Activated naive CD8-positive, alpha-beta T cell treated with anti-CD3 and anti-CD28 coated beads, Interleukin-2, amount 10 ng/mL, durations not matched to agents 7 days and 5 days (primary cell): ENCODE results near the gene NR1H4. TPM values are rescaled to one million over a fixed set of nuclear protein-coding genes. Genes with fewer than 3 reads are reported as not detected.
"Not testable (repeated sequence)": the region's sequence is repeated elsewhere in the genome, so short reads cannot be mapped to it uniquely, and the experiment has no call there.

ENCODE experiments used
- ATAC-seq: fragments of 150-1000 bp; cut with Tn5 transposase; one replicate; pipeline ENCODE4 v1.10.0; 2021; ENCODE audit warnings: low read depth, moderate library complexity
- POLR2A ChIA-PET: fragments of 350-600 bp; sonication (Branson Sonifier 250); formaldehyde crosslinking; loops from one replicate; lab custom pipeline; 2021; ENCODE audit warnings: antibody characterized with exemption; lab: Charles Lee
- DNase-seq: peaks from one replicate; pipeline ENCODE4 v3.0.0; 2021
- H3K27ac Mint-ChIP-seq: one replicate; pipeline ENCODE4 v1.8.0; 2022; ENCODE audit warnings: mild to moderate bottlenecking, mixed read lengths
- H3K27me3 Mint-ChIP-seq: one replicate; pipeline ENCODE4 v1.8.0; 2022; ENCODE audit warnings: mild to moderate bottlenecking, moderate library complexity, mixed read lengths
- H3K36me3 Mint-ChIP-seq: one replicate; pipeline ENCODE4 v1.8.0; 2021; ENCODE audit warnings: mild to moderate bottlenecking, mixed read lengths
- H3K4me1 Mint-ChIP-seq: one replicate; pipeline ENCODE4 v1.8.0; 2021; ENCODE audit warnings: mixed read lengths
- H3K4me3 Mint-ChIP-seq: one replicate; pipeline ENCODE4 v1.8.0; 2022; ENCODE audit warnings: mild to moderate bottlenecking, moderate library complexity, mixed read lengths
- H3K9me3 Mint-ChIP-seq: one replicate; pipeline ENCODE4 v1.8.0; 2021; ENCODE audit warnings: mixed read lengths
- total RNA-seq, 2 experiments: library from RNA; stranded (reverse); gene quantifications; one replicate each; pipeline ENCODE4 v1.2.3, GENCODE V29; 2021

Gene NR1H4
- total RNA-seq, 2 experiments from 2014 or later = not detected

DNA sequence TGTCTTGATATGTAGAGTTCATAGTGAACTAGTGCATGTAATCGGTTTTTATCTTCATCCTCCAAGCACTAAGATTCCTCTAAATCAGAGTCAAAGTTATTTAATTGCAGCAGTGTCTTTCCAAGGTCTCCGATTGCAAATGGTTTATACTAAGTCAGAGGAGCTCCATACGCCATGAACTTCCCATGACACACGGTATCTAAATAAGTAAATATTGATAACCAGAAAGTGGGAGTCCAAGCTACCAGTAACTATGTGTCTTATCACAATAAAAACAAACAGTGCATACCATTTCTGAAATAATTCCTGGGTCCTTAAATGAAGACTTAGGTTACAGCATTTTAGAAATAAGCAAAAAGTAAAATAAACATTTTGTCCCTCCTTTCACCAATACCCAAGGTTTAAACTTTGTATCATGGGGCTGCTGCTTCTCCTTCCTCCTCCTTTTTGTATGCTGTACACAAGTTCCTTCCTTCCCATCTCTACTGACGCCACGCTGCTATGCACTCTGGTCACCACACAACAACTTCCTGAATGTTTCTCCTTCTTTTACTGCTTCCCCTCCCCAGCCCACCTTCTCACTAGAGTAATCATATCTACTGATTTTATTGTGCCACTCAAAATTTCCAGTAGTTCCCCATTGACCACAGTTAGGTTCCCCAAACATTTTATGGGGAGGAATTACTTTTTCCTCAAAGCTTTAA lies 10.7 kb downstream of the NR1H4 start:
- Mint-ChIP-seq H3K27ac (no peak overlapping the region), H3K4me1 (no peaks in the 10 kb centered on the region), H3K9me3 (no peaks in the 10 kb centered on the region), H3K36me3 (no peaks in the 10 kb centered on the region), H3K4me3 (no peak overlapping the region), H3K27me3 (no peaks in the 10 kb centered on the region)
- POLR2A ChIA-PET = no interaction called here
- no peak for DNase-seq
- no peak for ATAC-seq

DNA sequence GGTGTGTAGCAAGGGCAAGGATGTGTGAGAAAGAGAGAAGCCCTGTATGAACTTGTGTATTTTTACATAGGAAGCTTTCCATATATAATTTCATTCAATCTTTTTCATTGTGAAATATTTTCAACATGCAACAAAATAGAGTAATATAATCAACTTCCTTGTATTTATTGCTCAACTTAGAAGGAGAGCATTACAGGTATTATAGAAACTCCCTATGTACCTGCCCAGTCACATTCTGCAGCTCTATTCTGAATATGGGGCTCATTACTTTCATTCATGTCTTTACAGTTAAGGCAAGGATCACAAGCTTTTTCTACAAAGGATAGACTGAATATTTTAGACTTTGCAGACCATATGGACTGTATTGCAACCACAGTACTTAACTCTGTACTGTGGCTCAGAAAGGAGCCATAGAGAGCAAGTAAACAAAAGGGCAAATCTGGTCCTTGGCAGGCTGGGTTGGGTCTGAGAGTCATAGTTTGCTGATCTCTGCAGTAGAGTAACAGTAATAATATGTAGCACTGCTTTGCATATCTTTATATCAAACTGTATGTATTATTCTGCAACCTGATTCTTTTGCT lies 11.3 kb downstream of the NR1H4 start:
- no peak overlapping the region for H3K27ac Mint-ChIP-seq
- DNase-seq (no peak), ATAC-seq (no peak)
- no peaks in the 10 kb centered on the region for H3K9me3 Mint-ChIP-seq
- H3K4me1 Mint-ChIP-seq = no peaks in the 10 kb centered on the region
- POLR2A ChIA-PET = no interaction called here
- H3K27me3 Mint-ChIP-seq = no peaks in the 10 kb centered on the region
- no peaks in the 10 kb centered on the region for H3K36me3 Mint-ChIP-seq
- no peak overlapping the region for H3K4me3 Mint-ChIP-seq

DNA sequence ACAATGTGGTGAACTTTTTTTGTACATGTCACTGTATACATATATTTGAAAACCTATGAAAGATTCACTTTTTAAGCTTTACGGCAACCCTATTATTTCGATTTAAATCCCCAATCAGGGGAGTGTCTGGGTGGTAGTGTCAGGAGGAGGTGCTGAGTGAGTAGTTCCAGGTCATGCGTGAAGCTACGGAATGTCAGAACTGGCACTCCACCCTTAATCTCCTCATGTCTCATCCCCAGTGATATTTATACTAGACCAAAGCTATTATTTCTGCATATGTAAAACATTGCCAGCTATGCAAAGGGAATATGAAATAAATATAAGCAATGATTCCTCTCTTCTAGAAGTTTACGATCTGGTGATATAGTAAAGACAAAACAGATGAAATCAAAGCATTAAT lies 12.3 kb downstream of the NR1H4 start:
- Mint-ChIP-seq H3K4me3 (no peak overlapping the region), H3K4me1 (no peaks in the 10 kb centered on the region), H3K36me3 (no peaks in the 10 kb centered on the region), H3K27ac (no peak overlapping the region), H3K27me3 (no peaks in the 10 kb centered on the region), H3K9me3 (no peaks in the 10 kb centered on the region)
- POLR2A ChIA-PET = no interaction called here
- ATAC-seq (no peak), DNase-seq (no peak)

DNA sequence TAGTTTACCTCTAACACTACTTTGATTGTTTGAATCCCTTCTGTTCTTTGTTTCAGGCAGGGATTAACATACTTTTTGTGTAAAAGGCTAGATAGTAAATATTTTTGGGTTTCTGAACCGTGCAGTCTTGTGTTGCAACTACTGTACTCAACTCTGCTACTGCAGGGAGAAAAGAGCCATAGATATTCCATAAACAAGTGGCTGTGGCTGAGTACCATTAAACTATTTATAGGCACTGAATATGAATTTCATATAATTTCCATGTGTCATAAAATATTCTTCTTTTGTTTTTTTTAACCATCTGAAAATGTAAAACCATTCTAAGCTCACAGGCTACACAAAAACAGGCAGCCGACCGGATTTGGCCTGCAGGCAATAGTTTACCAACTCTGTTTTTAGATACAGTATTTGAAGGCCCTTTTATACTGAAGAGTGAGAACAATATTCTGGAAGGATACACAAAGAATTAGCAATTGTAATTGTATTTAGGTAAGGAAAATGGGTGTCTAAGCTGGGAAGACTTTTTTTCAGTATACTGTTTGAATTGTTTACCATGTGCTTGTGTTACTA lies 15.7 kb downstream of the NR1H4 start:
- Mint-ChIP-seq H3K27ac (no peak overlapping the region), H3K4me1 (no peaks in the 10 kb centered on the region), H3K36me3 (no peaks in the 10 kb centered on the region), H3K9me3 (no peaks in the 10 kb centered on the region), H3K4me3 (no peak overlapping the region), H3K27me3 (no peaks in the 10 kb centered on the region)
- DNase-seq (no peak), ATAC-seq (no peak)
- POLR2A ChIA-PET = no interaction called here

DNA sequence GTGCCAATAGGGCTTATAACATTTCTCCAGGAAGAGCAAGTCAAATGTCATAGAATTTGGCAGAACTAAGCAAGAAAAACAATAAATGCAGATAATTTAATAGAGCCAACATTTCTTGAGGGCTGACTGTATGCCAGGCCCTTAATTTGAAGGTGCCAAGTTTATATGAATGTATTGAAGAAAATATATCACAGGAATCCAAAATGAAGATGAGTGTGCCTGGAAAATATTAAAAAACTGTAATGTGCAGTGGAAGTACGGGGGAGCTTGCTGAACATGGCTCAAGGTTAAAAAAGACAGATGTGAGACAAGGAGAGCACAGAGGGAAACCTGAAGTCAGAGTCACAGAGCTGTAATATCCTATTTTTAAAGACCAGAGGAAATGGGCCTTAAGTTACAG lies 16.4 kb downstream of the NR1H4 start:
- POLR2A ChIA-PET = no interaction called here
- ATAC-seq (no peak), DNase-seq (no peak)
- H3K27ac Mint-ChIP-seq = no peak overlapping the region
- no peaks in the 10 kb centered on the region for H3K4me1 Mint-ChIP-seq
- H3K9me3 Mint-ChIP-seq = no peaks in the 10 kb centered on the region
- H3K4me3 Mint-ChIP-seq = no peak overlapping the region
- no peaks in the 10 kb centered on the region for H3K36me3 Mint-ChIP-seq
- no peaks in the 10 kb centered on the region for H3K27me3 Mint-ChIP-seq

DNA sequence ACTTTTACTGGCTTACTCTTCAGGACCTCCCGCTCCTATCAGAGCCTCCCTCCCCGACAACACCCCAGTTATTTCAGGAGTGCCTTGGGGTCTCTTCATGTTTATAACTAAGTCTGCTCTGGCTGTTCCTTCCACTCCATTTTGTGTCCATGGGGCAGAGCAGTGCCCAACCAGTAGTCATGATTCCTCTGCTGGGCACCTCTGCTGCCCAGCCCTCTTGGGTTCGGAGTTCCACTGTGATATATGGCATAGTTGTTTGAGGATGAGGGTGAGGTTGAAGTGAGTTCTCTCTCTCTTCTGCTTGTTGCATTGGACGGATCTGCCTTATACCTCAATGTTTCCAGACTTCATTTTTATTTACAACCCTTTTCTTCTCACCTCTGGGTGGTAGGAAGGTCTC lies 17.4 kb downstream of the NR1H4 start:
- no peaks in the 10 kb centered on the region for H3K36me3 Mint-ChIP-seq

DNA sequence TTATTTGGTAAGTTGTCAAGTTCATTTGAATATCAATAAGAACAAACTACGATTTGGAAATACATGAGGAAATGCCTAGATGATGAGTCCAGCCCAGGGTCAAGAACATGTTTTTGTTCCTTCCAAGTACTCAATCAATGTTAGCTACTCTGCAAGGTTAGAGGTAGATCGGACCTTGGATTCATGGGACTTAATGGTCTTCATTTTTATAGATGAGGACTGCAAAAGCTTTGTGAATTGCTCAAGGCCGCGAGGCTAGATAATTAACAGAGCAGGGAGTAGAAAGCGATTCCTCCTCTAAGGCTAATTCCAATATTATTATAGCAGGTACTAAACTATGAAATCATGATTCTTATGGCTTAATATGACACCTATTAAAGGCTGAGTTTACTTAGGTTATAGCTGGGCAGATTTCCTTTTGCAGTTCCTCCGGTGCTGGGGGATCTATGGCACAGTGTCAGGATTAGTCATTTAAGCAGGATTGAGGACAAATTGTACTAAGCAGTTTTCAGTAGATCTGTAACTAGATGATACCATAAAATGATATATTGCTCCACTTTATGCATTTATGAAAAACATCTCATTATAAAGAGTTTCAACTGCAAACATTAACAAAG lies 19.8 kb downstream of the NR1H4 start:
- no peak for DNase-seq
- no peak for ATAC-seq
- Mint-ChIP-seq H3K27ac (no peak overlapping the region), H3K4me3 (no peak overlapping the region), H3K27me3 (no peaks in the 10 kb centered on the region), H3K4me1 (no peaks in the 10 kb centered on the region), H3K9me3 (no peaks in the 10 kb centered on the region), H3K36me3 (no peaks in the 10 kb centered on the region)
- POLR2A ChIA-PET = no interaction called here

More for the DNA sequence above, 17.4 kb downstream of the NR1H4 start:
- POLR2A ChIA-PET = no interaction called here
- no peak overlapping the region for H3K4me3 Mint-ChIP-seq
- no peak overlapping the region for H3K27ac Mint-ChIP-seq
- DNase-seq (no peak), ATAC-seq (no peak)
- H3K27me3 Mint-ChIP-seq = no peaks in the 10 kb centered on the region
- H3K4me1 Mint-ChIP-seq = no peaks in the 10 kb centered on the region
- H3K9me3 Mint-ChIP-seq = no peaks in the 10 kb centered on the region

DNA sequence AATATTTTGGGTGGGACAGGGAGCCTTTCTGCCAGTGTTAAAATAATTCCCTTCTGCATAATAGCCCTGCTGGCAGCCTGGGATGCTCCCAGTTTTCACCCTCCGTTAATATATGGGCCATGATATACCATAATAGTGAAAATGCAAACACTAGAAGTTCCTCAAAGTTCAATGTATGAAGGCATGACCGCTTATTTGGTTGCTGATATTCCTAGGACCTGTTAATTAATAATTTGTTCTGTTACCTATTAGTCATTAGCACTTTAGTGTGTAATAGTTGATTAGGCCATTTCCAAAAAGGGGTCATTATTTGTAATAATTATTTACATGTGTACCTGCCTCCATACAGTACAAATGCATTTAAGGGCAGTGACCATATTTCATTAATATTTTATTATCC lies 20.4 kb downstream of the NR1H4 start:
- no peaks in the 10 kb centered on the region for H3K4me1 Mint-ChIP-seq
- H3K9me3 Mint-ChIP-seq = no peaks in the 10 kb centered on the region
- ATAC-seq (no peak), DNase-seq (no peak)
- H3K27me3 Mint-ChIP-seq = no peaks in the 10 kb centered on the region
- POLR2A ChIA-PET = no interaction called here
- no peak overlapping the region for H3K27ac Mint-ChIP-seq
- H3K36me3 Mint-ChIP-seq = no peaks in the 10 kb centered on the region
- H3K4me3 Mint-ChIP-seq = no peak overlapping the region

DNA sequence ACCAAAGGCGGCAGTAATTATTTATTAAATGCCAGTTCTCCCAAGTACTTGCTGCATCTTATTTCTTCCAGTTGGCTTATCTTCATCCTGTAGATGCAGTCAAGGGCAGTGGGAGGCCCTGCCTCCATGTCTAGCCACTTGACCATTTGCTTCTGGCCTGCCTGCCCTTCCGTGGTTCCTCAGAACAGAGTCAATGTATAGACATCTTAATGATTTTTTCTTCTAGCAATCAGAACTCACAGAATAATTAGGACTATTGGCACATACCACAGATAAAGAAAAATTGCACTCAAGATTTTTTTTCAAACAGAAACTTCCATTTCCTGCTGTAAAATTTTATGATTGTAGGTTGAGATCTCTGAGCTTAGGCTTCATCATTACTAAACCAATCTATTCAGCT lies 20.9 kb downstream of the NR1H4 start:
- Mint-ChIP-seq H3K4me1 (no peaks in the 10 kb centered on the region), H3K36me3 (no peaks in the 10 kb centered on the region), H3K9me3 (no peaks in the 10 kb centered on the region), H3K4me3 (no peak overlapping the region), H3K27ac (no peak overlapping the region), H3K27me3 (no peaks in the 10 kb centered on the region)
- POLR2A ChIA-PET = no interaction called here
- DNase-seq (no peak), ATAC-seq (no peak)

DNA sequence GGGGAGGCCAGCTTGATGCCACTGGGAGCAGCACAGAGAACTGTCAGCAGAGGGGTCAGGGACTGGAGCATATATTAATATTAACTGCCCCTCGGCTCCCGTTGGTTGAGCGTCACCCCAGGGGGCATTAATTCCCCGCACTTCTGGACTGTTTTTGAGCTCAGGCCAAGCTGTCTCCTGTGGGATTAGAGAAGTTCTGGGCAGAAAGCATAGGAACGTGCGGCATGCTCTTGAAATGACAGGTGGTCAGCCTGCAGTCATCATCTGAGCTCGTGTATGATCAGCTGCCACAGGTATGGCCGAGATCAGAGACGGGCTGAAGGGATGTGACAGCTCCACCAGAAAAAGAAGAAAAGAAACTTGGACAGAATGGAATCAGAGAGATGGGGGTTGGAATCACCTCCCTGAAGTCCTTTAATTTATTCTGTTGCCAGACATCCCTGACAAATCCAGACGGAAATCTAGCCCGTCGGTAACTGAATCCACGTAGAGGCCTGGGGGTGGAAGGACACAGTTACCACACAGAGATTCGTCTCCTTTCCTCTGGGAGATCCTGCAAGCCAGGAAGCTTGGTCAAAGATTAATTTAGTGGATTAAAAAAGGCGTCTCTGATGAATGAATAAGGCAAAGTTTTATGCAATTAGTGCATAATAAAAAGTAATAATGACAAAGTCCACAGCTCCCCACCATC lies 23.6 kb downstream of the NR1H4 start:
- POLR2A ChIA-PET = no interaction called here
- Mint-ChIP-seq H3K4me3 (no peak overlapping the region), H3K36me3 (no peaks in the 10 kb centered on the region), H3K4me1 (no peaks in the 10 kb centered on the region), H3K9me3 (no peaks in the 10 kb centered on the region), H3K27me3 (no peaks in the 10 kb centered on the region), H3K27ac (no peak overlapping the region)
- ATAC-seq = no peak
- DNase-seq = no peak

DNA sequence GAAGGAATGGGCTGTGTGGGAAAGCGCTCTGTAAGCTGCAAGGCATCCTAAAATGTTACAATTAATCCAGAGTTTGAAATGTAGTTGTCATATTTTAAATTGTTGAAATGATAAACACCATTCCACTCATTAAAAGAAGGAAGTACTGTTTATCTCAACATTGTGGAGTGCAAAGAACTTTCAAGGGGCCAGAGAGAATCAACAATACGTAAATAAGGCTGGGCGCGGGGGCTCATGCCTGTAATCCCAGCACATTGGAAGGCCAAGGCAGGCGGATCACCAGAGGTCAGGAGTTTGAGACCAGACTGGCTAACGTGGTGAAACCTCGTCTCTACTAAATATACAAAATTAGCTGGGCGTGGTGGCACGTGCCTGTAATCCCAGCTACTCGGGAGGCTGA lies 24.5 kb downstream of the NR1H4 start:
- no peaks in the 10 kb centered on the region for H3K36me3 Mint-ChIP-seq
- H3K4me3 Mint-ChIP-seq = no peak overlapping the region
- POLR2A ChIA-PET = no interaction called here
- no peak for ATAC-seq
- no peaks in the 10 kb centered on the region for H3K9me3 Mint-ChIP-seq
- DNase-seq = no peak
- H3K27me3 Mint-ChIP-seq = no peaks in the 10 kb centered on the region
- H3K4me1 Mint-ChIP-seq = no peaks in the 10 kb centered on the region
- H3K27ac Mint-ChIP-seq = no peak overlapping the region

DNA sequence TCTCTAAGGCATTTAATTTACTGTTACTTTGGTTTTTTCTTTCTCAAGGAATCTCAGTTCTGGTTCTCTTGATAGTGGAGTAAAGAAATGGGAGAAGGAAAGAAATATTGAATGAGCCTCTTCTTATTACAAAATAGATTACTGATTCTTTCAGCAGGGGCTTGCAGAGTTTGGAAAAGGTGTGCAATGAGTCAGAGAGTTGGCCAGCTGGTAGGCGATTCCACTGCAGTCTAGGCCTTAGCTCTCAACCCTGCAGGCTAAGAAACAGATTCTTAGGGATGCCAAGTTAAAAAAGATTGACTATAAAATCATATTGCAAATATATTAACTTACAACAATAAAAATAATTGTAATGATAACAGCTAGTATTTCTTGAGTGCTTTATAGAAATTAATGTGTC lies 25.8 kb downstream of the NR1H4 start:
- no peaks in the 10 kb centered on the region for H3K9me3 Mint-ChIP-seq
- H3K27ac Mint-ChIP-seq = no peak overlapping the region
- no peaks in the 10 kb centered on the region for H3K27me3 Mint-ChIP-seq
- no peak overlapping the region for H3K4me3 Mint-ChIP-seq
- POLR2A ChIA-PET = no interaction called here
- no peaks in the 10 kb centered on the region for H3K36me3 Mint-ChIP-seq
- DNase-seq = no peak
- no peak for ATAC-seq
- no peaks in the 10 kb centered on the region for H3K4me1 Mint-ChIP-seq

DNA sequence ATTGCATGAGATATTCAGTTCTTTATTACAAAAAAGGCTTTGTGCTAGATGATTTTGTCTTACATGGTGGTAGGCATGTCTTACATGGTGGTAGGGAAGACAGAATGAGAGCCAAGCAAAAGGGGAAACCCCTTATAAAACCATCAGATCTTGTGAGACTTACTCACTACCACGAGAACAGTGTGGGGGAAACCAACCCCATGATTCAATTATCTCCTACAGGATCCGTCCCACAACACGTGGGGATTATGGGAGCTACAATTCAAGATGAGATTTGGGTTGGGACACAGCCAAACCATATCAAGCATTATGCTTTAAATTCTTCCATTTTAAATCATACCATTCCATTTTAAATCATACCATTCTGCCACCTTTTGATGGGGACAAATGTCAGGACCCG lies 29.1 kb downstream of the NR1H4 start:
- ATAC-seq, H3K4me1 Mint-ChIP-seq, H3K9me3 Mint-ChIP-seq, H3K27me3 Mint-ChIP-seq, POLR2A ChIA-PET, H3K4me3 Mint-ChIP-seq, H3K36me3 Mint-ChIP-seq, H3K27ac Mint-ChIP-seq, DNase-seq: not testable (repeated sequence)
